GM12878 (cell line): ENCODE results near the gene WFDC12. TPM values are rescaled to one million over a fixed set of nuclear protein-coding genes. Genes with fewer than 3 reads are reported as not detected.

Experiments used
- ATAC-seq: fragments of 200-7000 bp; cut with Tn5 transposase; 3 replicates; pipeline ENCODE4 v1.9.1; 2020; ENCODE audit warnings: mild to moderate bottlenecking, moderate library complexity
- BruUV-seq: library from RNA; stranded (reverse); fragments of 400-500 nt; replicated peaks from 2 replicates; lab custom pipeline; 2021; lab: Mats Ljungman, UMichigan
- CTCF ChIA-PET: fragments of 300-600 bp; sonication (Branson Sonifier 250); formaldehyde crosslinking; extraction: SDS; loops from one replicate; lab custom pipeline; 2021; ENCODE audit warnings: inconsistent platforms; lab: Yijun Ruan, JAX
- POLR2A ChIA-PET: fragments of 350-600 bp; formaldehyde crosslinking; extraction: SDS; loops from one replicate; lab custom pipeline; 2021; ENCODE audit warnings: inconsistent platforms; lab: Charles Lee
- RAD21 ChIA-PET: fragments of 300-600 bp; sonication (Branson Sonifier 250); formaldehyde crosslinking; loops from one replicate; lab custom pipeline; 2023; ENCODE audit warnings: antibody characterized with exemption; ENCODE audit not compliant: unreplicated experiment; lab: Charles Lee
- SMC1A ChIA-PET: fragments of 300-600 bp; sonication (Branson Sonifier 250); formaldehyde crosslinking; loops from one replicate; lab custom pipeline; 2023; ENCODE audit not compliant: unreplicated experiment, uncharacterized antibody; lab: Charles Lee
- DNase-seq: peaks from one replicate; pipeline ENCODE4 v3.0.0-alpha.2; 2011; ENCODE audit warnings: low read depth, low spot score
- FAIRE-seq: peaks from 3 replicates; lab custom pipeline; 2011; peaks lifted over from hg19 to GRCh38; lab: Jason Lieb, UNC
- H2AFZ ChIP-seq: 2 replicates; pipeline ENCODE4 v1.6.0; 2011; ENCODE audit warnings: low read depth, low read length, control low read depth; ENCODE audit not compliant: control insufficient read depth
- H3K27ac ChIP-seq: 2 replicates; pipeline ENCODE4 v1.5.1; 2011; ENCODE audit warnings: control low read depth; ENCODE audit not compliant: control insufficient read depth, insufficient read depth
- H3K27me3 ChIP-seq, 2 experiments: replicated peaks in 1 of 2; 2 replicates each; pipeline versions ENCODE4 v1.6.0 to v1.6.1; 2011; ENCODE audit warnings: low read length in 1 of 2; ENCODE audit not compliant: control insufficient read depth in 2 of 2, insufficient read depth in 2 of 2
- H3K36me3 ChIP-seq, 2 experiments: 2 replicates each; pipeline ENCODE4 v1.5.1; 2011; ENCODE audit warnings: low read length in 1 of 2; ENCODE audit not compliant: control insufficient read depth in 2 of 2, insufficient read depth in 2 of 2
- H3K4me1 ChIP-seq: 2 replicates; pipeline ENCODE4 v1.6.1; 2011; ENCODE audit warnings: mild to moderate bottlenecking, low read length, moderate library complexity, mixed read lengths; ENCODE audit not compliant: control insufficient read depth, insufficient read depth
- H3K4me2 ChIP-seq: 2 replicates; pipeline ENCODE4 v1.6.0; 2011; ENCODE audit warnings: control low read depth; ENCODE audit not compliant: control insufficient read depth, insufficient read depth
- H3K4me3 ChIP-seq: fragments of 200-600 bp; sonication (generic); 2 replicates; pipeline ENCODE4 v1.5.1; 2016
- H3K79me2 ChIP-seq: 2 replicates; pipeline ENCODE4 v1.6.0; 2011; ENCODE audit warnings: low read length; ENCODE audit not compliant: control insufficient read depth, insufficient read depth
- H3K9ac ChIP-seq: 2 replicates; pipeline ENCODE4 v1.8.0; 2011; ENCODE audit warnings: low read length, control low read depth, mixed read lengths; ENCODE audit not compliant: control insufficient read depth, insufficient read depth
- H3K9me3 ChIP-seq: replicated peaks from 3 replicates; pipeline ENCODE4 v1.5.1; 2011; ENCODE audit warnings: mild to moderate bottlenecking, low read length; ENCODE audit not compliant: control insufficient read depth, insufficient read depth
- H4K20me1 ChIP-seq: 2 replicates; pipeline ENCODE4 v1.6.0; 2011; ENCODE audit not compliant: control insufficient read depth, insufficient read depth
- CBX5 ChIP-seq: sonication (generic); IDR thresholded peaks from 2 replicates; pipeline ENCODE4 v1.6.1; 2016; ENCODE audit warnings: low read depth, moderate library complexity, mild to moderate bottlenecking, inconsistent platforms
- MTA3 ChIP-seq: IDR thresholded peaks from 2 replicates; pipeline ENCODE4 v1.6.1; 2012; ENCODE audit warnings: low read length, inconsistent platforms, borderline replicate concordance
- NR2F1 ChIP-seq: fragments of 450-650 bp; conservative IDR thresholded peaks from 2 replicates; pipeline ENCODE4 v1.6.1; 2017; ENCODE audit warnings: mild to moderate bottlenecking
- SMC3 ChIP-seq: IDR thresholded peaks from 2 replicates; pipeline ENCODE4 v1.6.1; 2011; ENCODE audit warnings: low read length, improper control_type of control experiment, borderline replicate concordance
- YY1 ChIP-seq: IDR thresholded peaks from 2 replicates; pipeline ENCODE4 v1.6.1; 2011; ENCODE audit warnings: low read depth, mild to moderate bottlenecking, low read length
- WGBS: methylation state at CpG from one replicate; pipeline ENCODE4 v1.1.6; 2016; ENCODE audit warnings: low lambda C conversion rate; ENCODE audit not compliant: insufficient replicate concordance, insufficient coverage; ENCODE audit errors: missing lambda C conversion rate; 5-methylcytosine and 5-hydroxymethylcytosine counted together
- in situ Hi-C: fragments of 300-500 bp; cut with MboI; formaldehyde crosslinking; loops from 9 replicates; pipeline ENCODE4 v1.14.3; 2018; ENCODE audit warnings: mixed read lengths
- intact Hi-C: fragments of 100-400 bp; cut with micrococcal nuclease; formaldehyde crosslinking; loops from one replicate; pipeline ENCODE4 v1.14.2; 2022; ENCODE audit not compliant: unreplicated experiment
- polyA plus RNA-seq, 11 experiments: library from polyadenylated mRNA; depleted of rRNA in 4 of 11; unstranded in 6 of 11; stranded (reverse) in 5 of 11; fragments of >200 nt; fragmentation: Nextera tagmentation in 4 of 11; fragmentation: Illumina TruSeq in 1 of 11; extraction: Ambion mirVana in 4 of 11; extraction: Trizol in 1 of 11; gene quantifications; 1 replicate in 1 of 11; 2 replicates in 10 of 11; pipeline versions ENCODE4 v1.2.1 to v1.2.3, GENCODE V29; 2011 to 2016; ENCODE audit warnings: inconsistent platforms in 2 of 11, missing spikeins in 2 of 11, low read depth in 1 of 11
- total RNA-seq, 4 experiments: library from RNA; depleted of rRNA in 3 of 4; stranded (reverse); fragments of >200 nt in 3 of 4; fragmentation: Illumina TruSeq in 1 of 4; extraction: Trizol in 1 of 4; gene quantifications; 2 replicates each; pipeline versions ENCODE4 v1.2.1 to v1.2.3, GENCODE V29; 2013 to 2021
- TF ChIP-seq, protein P1 (sequence below): IDR thresholded peaks from 2 replicates; pipeline ENCODE4 v1.6.1; 2012; ENCODE audit warnings: low read depth, low read length, improper control_type of control experiment
- TF ChIP-seq, protein P2 (sequence below): fragments of 450-650 bp; IDR thresholded peaks from 2 replicates; pipeline ENCODE4 v1.6.1; 2016; ENCODE audit warnings: mild to moderate bottlenecking
- TF ChIP-seq, protein P3 (sequence below): fragments of 450-650 bp; formaldehyde crosslinking; IDR thresholded peaks from 2 replicates; pipeline ENCODE4 v1.5.0; 2022; ENCODE audit warnings: mild to moderate bottlenecking, missing genetic modification characterization

WFDC12 gene
- total and polyA plus RNA-seq, 10 of the 15 experiments (the other 5 are each of a cell fraction or from before 2014, with no cell fraction given), result not detected

DNA sequence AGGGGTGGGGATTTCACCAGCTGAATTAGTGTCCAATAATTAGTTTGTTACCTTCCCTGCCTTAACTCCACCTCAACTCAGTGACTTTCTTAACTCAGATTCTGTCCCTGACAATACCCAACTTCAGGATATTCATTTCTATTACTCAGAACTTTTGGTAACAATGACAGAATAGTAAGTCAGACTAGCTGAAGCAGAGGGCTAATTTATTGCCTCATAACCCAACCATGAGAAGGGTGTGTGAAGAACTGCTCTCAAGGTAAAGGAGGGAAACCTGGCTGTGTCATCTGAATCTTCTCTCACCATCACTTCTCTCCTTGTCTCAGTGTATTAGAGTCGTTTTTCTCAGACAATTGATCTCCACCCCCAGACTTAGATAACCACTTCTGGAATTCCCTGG, 49.3 kb upstream of the WFDC12 start:
- H4K20me1 ChIP-seq, result no peaks in the 10 kb centered on the region
- no peak overlapping the region for H2AFZ ChIP-seq
- ChIA-PET SMC1A (no interaction called here), CTCF (interaction anchor here (0.9 kb wide), 1 partner anchor 27 kb away, joined by 3 read pairs; no protein-coding TSS in a partner anchor), RAD21 (no interaction called here), POLR2A (no interaction called here)
- in situ Hi-C loops (no loop called here), intact Hi-C loops (no loop called here)
- no peak overlapping the region for H3K9ac ChIP-seq
- WGBS, result 14% methylated on average over 1 of the region's 1 CpG
- FAIRE-seq, result no peak
- no peak for ATAC-seq
- DNase-seq, result no peak
- no peaks in the 10 kb centered on the region; a peak in 2 of 4 replicates for H3K27me3 ChIP-seq
- no peak overlapping the region for H3K27ac ChIP-seq
- TF ChIP-seq NR2F1 (no peak), YY1 (no peak), CBX5 (no peak), SMC3 (no peak), MTA3 (no peak)
- TF ChIP-seq, protein P1, sequence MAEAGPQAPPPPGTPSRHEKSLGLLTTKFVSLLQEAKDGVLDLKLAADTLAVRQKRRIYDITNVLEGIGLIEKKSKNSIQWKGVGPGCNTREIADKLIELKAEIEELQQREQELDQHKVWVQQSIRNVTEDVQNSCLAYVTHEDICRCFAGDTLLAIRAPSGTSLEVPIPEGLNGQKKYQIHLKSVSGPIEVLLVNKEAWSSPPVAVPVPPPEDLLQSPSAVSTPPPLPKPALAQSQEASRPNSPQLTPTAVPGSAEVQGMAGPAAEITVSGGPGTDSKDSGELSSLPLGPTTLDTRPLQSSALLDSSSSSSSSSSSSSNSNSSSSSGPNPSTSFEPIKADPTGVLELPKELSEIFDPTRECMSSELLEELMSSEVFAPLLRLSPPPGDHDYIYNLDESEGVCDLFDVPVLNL, result no peak
- TF ChIP-seq, protein P2, sequence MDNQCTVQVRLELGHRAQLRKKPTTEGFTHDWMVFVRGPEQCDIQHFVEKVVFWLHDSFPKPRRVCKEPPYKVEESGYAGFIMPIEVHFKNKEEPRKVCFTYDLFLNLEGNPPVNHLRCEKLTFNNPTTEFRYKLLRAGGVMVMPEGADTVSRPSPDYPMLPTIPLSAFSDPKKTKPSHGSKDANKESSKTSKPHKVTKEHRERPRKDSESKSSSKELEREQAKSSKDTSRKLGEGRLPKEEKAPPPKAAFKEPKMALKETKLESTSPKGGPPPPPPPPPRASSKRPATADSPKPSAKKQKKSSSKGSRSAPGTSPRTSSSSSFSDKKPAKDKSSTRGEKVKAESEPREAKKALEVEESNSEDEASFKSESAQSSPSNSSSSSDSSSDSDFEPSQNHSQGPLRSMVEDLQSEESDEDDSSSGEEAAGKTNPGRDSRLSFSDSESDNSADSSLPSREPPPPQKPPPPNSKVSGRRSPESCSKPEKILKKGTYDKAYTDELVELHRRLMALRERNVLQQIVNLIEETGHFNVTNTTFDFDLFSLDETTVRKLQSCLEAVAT, result no peak
- TF ChIP-seq, protein P3, sequence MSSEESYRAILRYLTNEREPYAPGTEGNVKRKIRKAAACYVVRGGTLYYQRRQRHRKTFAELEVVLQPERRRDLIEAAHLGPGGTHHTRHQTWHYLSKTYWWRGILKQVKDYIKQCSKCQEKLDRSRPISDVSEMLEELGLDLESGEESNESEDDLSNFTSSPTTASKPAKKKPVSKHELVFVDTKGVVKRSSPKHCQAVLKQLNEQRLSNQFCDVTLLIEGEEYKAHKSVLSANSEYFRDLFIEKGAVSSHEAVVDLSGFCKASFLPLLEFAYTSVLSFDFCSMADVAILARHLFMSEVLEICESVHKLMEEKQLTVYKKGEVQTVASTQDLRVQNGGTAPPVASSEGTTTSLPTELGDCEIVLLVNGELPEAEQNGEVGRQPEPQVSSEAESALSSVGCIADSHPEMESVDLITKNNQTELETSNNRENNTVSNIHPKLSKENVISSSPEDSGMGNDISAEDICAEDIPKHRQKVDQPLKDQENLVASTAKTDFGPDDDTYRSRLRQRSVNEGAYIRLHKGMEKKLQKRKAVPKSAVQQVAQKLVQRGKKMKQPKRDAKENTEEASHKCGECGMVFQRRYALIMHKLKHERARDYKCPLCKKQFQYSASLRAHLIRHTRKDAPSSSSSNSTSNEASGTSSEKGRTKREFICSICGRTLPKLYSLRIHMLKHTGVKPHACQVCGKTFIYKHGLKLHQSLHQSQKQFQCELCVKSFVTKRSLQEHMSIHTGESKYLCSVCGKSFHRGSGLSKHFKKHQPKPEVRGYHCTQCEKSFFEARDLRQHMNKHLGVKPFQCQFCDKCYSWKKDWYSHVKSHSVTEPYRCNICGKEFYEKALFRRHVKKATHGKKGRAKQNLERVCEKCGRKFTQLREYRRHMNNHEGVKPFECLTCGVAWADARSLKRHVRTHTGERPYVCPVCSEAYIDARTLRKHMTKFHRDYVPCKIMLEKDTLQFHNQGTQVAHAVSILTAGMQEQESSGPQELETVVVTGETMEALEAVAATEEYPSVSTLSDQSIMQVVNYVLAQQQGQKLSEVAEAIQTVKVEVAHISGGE (CRISPR knock-in tag), result no peak
- H3K9me3 ChIP-seq, result no peaks in the 10 kb centered on the region
- no peaks in the 10 kb centered on the region for H3K79me2 ChIP-seq
- no peak overlapping the region for H3K4me2 ChIP-seq
- H3K36me3 ChIP-seq, result no peaks in the 10 kb centered on the region
- BruUV-seq, result no TSS peak
- H3K4me1 ChIP-seq, result no peaks in the 10 kb centered on the region
- no peak overlapping the region for H3K4me3 ChIP-seq
